ENCODE measurements around the gene MCM3AP.

Gene MCM3AP

DNA sequence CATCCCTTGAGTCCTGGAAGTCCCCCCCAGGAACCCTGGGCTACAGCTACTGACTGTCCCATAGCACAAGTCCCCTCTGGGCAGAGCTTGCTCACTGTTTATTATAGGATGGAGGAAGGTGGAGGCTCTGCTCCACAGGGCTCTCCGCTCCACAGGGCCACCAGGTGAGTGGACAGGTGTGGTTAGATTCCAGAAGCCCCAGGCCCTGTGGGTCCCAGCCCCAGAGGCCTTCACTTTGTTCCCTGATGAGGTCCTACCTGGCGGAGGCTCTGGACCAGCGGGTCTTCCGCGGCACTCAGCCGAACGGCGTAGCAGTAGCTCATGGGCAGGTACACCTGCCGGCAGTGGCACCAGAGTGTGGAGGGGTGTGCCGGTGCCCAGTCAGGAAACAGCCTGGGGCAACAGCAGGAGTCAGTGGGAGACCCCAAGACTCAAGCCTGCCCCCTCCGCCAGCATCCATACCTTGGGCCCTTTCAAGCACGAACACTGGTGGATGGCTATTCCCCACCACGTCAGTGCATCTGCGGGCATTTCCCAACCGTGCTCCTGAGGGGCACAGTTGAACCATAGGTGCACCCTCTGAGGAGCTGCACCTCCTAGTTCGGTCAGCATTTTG is 69.2 kb downstream of the MCM3AP start:
- Histone ChIP-seq H3F3A (ENCODE audit: insufficient read depth) (no peaks in the 10 kb centered on the region), H3K36me3 (ENCODE audit: low read length) (no peaks in the 10 kb centered on the region), H3K9me2 (replicated peaks; ENCODE audit: insufficient read depth, low read length) (no peaks in the 10 kb centered on the region), H3K27ac (ENCODE audit: low read depth, low read length) (no peak overlapping the region), H3K4me3 (ENCODE audit: insufficient read depth, low read length, poor library complexity, severe bottlenecking) (no peak overlapping the region), H3K9ac (ENCODE audit: low read length) (no peak overlapping the region), H3K27me3 (ENCODE audit: low read length) (no peaks in the 10 kb centered on the region), H3K79me2 (ENCODE audit: insufficient read depth, low read length) (no peaks in the 10 kb centered on the region), H3K4me2 (ENCODE audit: low read depth, low read length, poor library complexity, severe bottlenecking) (no peak overlapping the region), H4K20me1 (ENCODE audit: low read depth, low read length) (no peaks in the 10 kb centered on the region), H2AFZ (ENCODE audit: low read depth, low read length, severe bottlenecking) (no peak overlapping the region), H3K9me3 (ENCODE audit: insufficient read depth, low read length) (no peaks in the 10 kb centered on the region)
- no peak for TF ChIP-seq EZH2phosphoT487 (conservative IDR thresholded peaks at IDR 0.05; ENCODE audit: low read length)
- TF ChIP-seq, protein P1, sequence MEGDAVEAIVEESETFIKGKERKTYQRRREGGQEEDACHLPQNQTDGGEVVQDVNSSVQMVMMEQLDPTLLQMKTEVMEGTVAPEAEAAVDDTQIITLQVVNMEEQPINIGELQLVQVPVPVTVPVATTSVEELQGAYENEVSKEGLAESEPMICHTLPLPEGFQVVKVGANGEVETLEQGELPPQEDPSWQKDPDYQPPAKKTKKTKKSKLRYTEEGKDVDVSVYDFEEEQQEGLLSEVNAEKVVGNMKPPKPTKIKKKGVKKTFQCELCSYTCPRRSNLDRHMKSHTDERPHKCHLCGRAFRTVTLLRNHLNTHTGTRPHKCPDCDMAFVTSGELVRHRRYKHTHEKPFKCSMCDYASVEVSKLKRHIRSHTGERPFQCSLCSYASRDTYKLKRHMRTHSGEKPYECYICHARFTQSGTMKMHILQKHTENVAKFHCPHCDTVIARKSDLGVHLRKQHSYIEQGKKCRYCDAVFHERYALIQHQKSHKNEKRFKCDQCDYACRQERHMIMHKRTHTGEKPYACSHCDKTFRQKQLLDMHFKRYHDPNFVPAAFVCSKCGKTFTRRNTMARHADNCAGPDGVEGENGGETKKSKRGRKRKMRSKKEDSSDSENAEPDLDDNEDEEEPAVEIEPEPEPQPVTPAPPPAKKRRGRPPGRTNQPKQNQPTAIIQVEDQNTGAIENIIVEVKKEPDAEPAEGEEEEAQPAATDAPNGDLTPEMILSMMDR (IDR thresholded peaks at IDR 0.05; ENCODE audit: insufficient read depth, low read length, poor library complexity, severe bottlenecking): no peak

- no peaks in the 10 kb centered on the region for H3K36me3 ChIP-seq (ENCODE audit: low read length)
- no peak overlapping the region for H3K4me3 ChIP-seq (ENCODE audit: insufficient read depth, low read length, poor library complexity, severe bottlenecking)
- no peak overlapping the region for H3K4me2 ChIP-seq (ENCODE audit: low read depth, low read length, poor library complexity, severe bottlenecking)
- H3K9me3 ChIP-seq (ENCODE audit: insufficient read depth, low read length): no peaks in the 10 kb centered on the region
- TF ChIP-seq, protein P1 (IDR thresholded peaks at IDR 0.05; ENCODE audit: insufficient read depth, low read length, poor library complexity, severe bottlenecking): no peak
- no peaks in the 10 kb centered on the region for H3K27me3 ChIP-seq (ENCODE audit: low read length)
- H3K79me2 ChIP-seq (ENCODE audit: insufficient read depth, low read length): no peaks in the 10 kb centered on the region
- no peak overlapping the region for H3K27ac ChIP-seq (ENCODE audit: low read depth, low read length)
- no peaks in the 10 kb centered on the region for H4K20me1 ChIP-seq (ENCODE audit: low read depth, low read length)
- no peaks in the 10 kb centered on the region for H3K9me2 ChIP-seq (replicated peaks; ENCODE audit: insufficient read depth, low read length)
- H2AFZ ChIP-seq (ENCODE audit: low read depth, low read length, severe bottlenecking): no peak overlapping the region
- no peak overlapping the region for H3K9ac ChIP-seq (ENCODE audit: low read length)
- no peaks in the 10 kb centered on the region for H3F3A ChIP-seq (ENCODE audit: insufficient read depth)
Observed at GRCh38 chr21:46215436-46216131, 69.8 kb downstream of the MCM3AP start.

DNA sequence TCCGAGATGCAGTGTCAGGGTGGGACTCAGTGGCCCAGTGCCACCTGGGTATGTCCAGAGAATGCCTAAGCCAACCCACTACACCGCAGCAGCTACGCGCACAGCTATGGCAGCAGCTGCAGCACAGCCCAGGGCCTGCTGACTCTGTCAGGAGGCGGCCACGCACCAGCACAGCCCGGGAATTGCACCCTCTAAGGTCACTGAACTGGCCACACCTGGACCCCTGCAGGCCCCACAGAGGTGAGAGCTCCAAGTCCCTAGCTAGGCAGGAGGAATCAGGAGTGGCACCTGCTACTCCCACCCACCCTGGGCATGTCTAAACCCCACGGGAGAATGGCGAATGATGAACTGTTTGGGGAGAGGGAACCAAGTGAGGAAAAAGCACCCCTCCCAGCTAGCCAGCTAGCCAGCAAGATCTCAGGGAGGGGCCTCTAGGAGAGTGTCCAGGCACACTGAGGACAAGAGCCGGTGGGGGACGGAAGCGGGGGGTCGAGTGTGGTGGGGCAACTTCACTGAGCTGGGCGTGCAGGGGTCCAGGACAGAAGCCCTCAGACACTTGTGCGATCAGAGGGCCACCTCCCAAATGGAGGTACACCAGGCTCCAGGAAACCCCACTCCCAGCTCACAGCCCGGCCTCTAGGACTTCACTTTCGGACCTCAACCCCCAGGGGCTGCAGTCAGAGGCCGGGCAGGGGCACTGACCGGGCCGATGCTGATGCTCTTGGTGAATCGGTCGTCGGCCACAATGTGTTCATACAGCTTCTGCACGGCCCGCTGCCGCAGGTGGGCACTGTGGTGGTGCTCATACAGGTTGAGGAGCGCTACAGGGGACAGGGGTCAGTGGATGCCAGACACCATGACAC is 70.7 kb downstream of the MCM3AP start:
- Histone ChIP-seq H3K27ac (ENCODE audit: low read depth, low read length) (no peak overlapping the region), H3K4me2 (ENCODE audit: low read depth, low read length, poor library complexity, severe bottlenecking) (no peak overlapping the region), H3K4me3 (ENCODE audit: insufficient read depth, low read length, poor library complexity, severe bottlenecking) (no peak overlapping the region), H4K20me1 (ENCODE audit: low read depth, low read length) (no peaks in the 10 kb centered on the region), H3K9me2 (replicated peaks; ENCODE audit: insufficient read depth, low read length) (no peaks in the 10 kb centered on the region), H3K79me2 (ENCODE audit: insufficient read depth, low read length) (no peaks in the 10 kb centered on the region), H3F3A (ENCODE audit: insufficient read depth) (no peaks in the 10 kb centered on the region), H3K36me3 (ENCODE audit: low read length) (no peaks in the 10 kb centered on the region), H3K9me3 (ENCODE audit: insufficient read depth, low read length) (no peaks in the 10 kb centered on the region), H2AFZ (ENCODE audit: low read depth, low read length, severe bottlenecking) (no peak overlapping the region), H3K27me3 (ENCODE audit: low read length) (no peaks in the 10 kb centered on the region), H3K9ac (ENCODE audit: low read length) (no peak overlapping the region)
- TF ChIP-seq, protein P1 (IDR thresholded peaks at IDR 0.05; ENCODE audit: insufficient read depth, low read length, poor library complexity, severe bottlenecking): no peak
- TF ChIP-seq EZH2phosphoT487 (conservative IDR thresholded peaks at IDR 0.05; ENCODE audit: low read length): no peak

Data from SU-DHL-6 (cell line).